ENCODE data around the gene PPP3CB. TPM values are rescaled to one million over a fixed set of nuclear protein-coding genes. Genes with fewer than 3 reads are reported as not detected.

The PPP3CB gene
- total and polyA plus RNA-seq, 2 donors (not counting 3 experiments of a cell fraction or from before 2014, with no cell fraction given), result 13.5 to 30.4 TPM

DNA sequence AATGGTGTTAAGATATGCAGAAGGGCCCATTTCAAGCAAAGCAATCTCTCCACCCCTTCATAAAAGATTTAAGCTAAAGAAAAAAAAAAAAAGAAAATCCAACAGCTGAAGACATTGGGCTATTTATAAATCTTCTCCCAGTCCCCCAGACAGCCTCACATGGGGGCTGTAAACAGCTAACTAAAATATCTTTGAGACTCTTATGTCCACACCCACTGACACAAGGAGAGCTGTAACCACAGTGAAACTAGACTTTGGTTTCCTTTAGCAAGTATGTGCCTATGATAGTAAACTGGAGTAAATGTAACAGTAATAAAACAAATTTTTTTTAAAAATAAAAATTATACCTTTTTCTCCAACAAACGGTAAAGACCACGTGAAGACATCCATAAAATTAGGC, 28.6 kb downstream of the PPP3CB start:
- H3K27ac ChIP-seq (ENCODE audit: insufficient read depth, low read depth, low read length), result no peak overlapping the region
- POLR2A ChIA-PET, result interaction anchor here (0.7 kb wide), 1 partner anchor 1565 kb away, joined by 6 read pairs; no protein-coding TSS in a partner anchor

More for the DNA sequence above, 28.6 kb downstream of the PPP3CB start:
- Histone ChIP-seq H3K9me1 (replicated peaks; ENCODE audit: control insufficient read depth, extremely low read depth, insufficient read depth, low read length) (no peaks in the 10 kb centered on the region), H3K4me1 (ENCODE audit: control insufficient read depth, extremely low read depth, insufficient read depth, low read length) (no peaks in the 10 kb centered on the region), H2AFZ (ENCODE audit: low read depth, low read length) (no peak overlapping the region), H3K4me3 (replicated peaks in 1 of 3; ENCODE audit: insufficient read depth in 1 of 3, low read depth in 1 of 3, low read length in 3 of 3) (no peak overlapping the region), H3K4me2 (ENCODE audit: insufficient read depth, low read length) (no peak overlapping the region), H4K20me1 (replicated peaks; ENCODE audit: control insufficient read depth, extremely low read depth, insufficient read depth, low read length) (no peaks in the 10 kb centered on the region), H3K36me3 (ENCODE audit: control insufficient read depth in 2 of 2, extremely low read depth in 1 of 2, insufficient read depth in 2 of 2, low read length in 2 of 2) (peaks cover 8 to 12% of the 10 kb centered on the region in 2 experiments), H3K79me2 (ENCODE audit: control insufficient read depth, insufficient read depth, low read length) (no peaks in the 10 kb centered on the region), H3K27me3 (ENCODE audit: control insufficient read depth in 2 of 2, insufficient read depth in 2 of 2, low read length in 2 of 2) (no peaks in the 10 kb centered on the region), H3K9ac (replicated peaks; ENCODE audit: extremely low read depth, insufficient read depth, low read length) (no peak overlapping the region), H3K9me3 (replicated peaks; ENCODE audit: control insufficient read depth, insufficient read depth, low read length) (no peaks in the 10 kb centered on the region)
- no TSS peak for BruUV-seq (replicated peaks)
- dilution Hi-C loops (cut with MboI; ENCODE audit: extremely low pct_ligation_motif_present, low sequenced_read_pairs) (no loop called here), intact Hi-C loops (cut with micrococcal nuclease) (no loop called here)
- FAIRE-seq (no peak), DNase-seq (ENCODE audit: low read depth, low spot score) (no peak)
- CTCF ChIA-PET, result interaction anchor here (1.4 kb wide), 1 partner anchor 17 kb away, joined by 3 read pairs; no protein-coding TSS in a partner anchor
- TF ChIP-seq, protein P1, sequence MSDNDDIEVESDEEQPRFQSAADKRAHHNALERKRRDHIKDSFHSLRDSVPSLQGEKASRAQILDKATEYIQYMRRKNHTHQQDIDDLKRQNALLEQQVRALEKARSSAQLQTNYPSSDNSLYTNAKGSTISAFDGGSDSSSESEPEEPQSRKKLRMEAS (IDR thresholded peaks at IDR 0.05; ENCODE audit: insufficient read depth, insufficient read length), result no peak
- TF ChIP-seq POLR2A (IDR thresholded peaks at IDR 0.05; ENCODE audit: low read depth, low read length) (no peak), JUN (IDR thresholded peaks at IDR 0.05; ENCODE audit: borderline replicate concordance, insufficient read depth, insufficient read length, low read depth) (no peak), EZH2 (IDR thresholded peaks at IDR 0.05; ENCODE audit: borderline replicate concordance, low read depth, low read length, severe bottlenecking) (no peak), MYC (IDR thresholded peaks at IDR 0.05; ENCODE audit: low read depth, low read length) (no peak)
- TF ChIP-seq, protein P2, sequence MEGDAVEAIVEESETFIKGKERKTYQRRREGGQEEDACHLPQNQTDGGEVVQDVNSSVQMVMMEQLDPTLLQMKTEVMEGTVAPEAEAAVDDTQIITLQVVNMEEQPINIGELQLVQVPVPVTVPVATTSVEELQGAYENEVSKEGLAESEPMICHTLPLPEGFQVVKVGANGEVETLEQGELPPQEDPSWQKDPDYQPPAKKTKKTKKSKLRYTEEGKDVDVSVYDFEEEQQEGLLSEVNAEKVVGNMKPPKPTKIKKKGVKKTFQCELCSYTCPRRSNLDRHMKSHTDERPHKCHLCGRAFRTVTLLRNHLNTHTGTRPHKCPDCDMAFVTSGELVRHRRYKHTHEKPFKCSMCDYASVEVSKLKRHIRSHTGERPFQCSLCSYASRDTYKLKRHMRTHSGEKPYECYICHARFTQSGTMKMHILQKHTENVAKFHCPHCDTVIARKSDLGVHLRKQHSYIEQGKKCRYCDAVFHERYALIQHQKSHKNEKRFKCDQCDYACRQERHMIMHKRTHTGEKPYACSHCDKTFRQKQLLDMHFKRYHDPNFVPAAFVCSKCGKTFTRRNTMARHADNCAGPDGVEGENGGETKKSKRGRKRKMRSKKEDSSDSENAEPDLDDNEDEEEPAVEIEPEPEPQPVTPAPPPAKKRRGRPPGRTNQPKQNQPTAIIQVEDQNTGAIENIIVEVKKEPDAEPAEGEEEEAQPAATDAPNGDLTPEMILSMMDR (IDR thresholded peaks at IDR 0.05; ENCODE audit: extremely low read depth in 1 of 2, insufficient read depth in 1 of 2, low read depth in 1 of 2, low read length in 2 of 2), result no peak

All from endothelial cell of umbilical vein (primary cell).